Measurements from ENCODE around the gene ADARB2. TPM values are rescaled to one million over a fixed set of nuclear protein-coding genes. Genes with fewer than 3 reads are reported as not detected.

Gene ADARB2
- total and polyA plus RNA-seq, 11 donors = 0.07 to 1.2 (median 0.28) TPM; not detected in 4

- intact Hi-C loops (cut with DNase I) = no loop called here
- Histone ChIP-seq H3K27me3 (no peaks in the 10 kb centered on the region), H3K9me3 (peaks cover 0 to 5% (median 0%) of the 10 kb centered on the region in 12 donors), H3K4me1 (no peaks in the 10 kb centered on the region), H3K36me3 (no peaks in the 10 kb centered on the region), H3K4me3 (no peak overlapping the region), H3K27ac (no peak overlapping the region)
- ATAC-seq = no peak
- WGBS, 4 donors = 83 to 89% (median 87%) methylated on average over 9 to 16 of the region's 16 CpGs
- TF ChIP-seq CTCF (IDR thresholded peaks at IDR 0.05) (no peak), POLR2A (IDR thresholded peaks at IDR 0.05) (no peak)
- no peak for DNase-seq
Measured at GRCh38 chr10:1214882-1215540, 522.3 kb downstream of the ADARB2 start.

GRCh38 chr10:1214071-1214675 is 523.2 kb downstream of the ADARB2 start:
- peaks cover 0 to under 1% (median 0%) of the 10 kb centered on the region in 12 donors for H3K9me3 ChIP-seq
- H3K36me3 ChIP-seq = no peaks in the 10 kb centered on the region
- DNase-seq (no peak), ATAC-seq (no peak)
- no peaks in the 10 kb centered on the region for H3K4me1 ChIP-seq
- WGBS, 4 donors = 91 to 93% (median 92%) methylated on average over 28 of the region's 28 CpGs
- no peak overlapping the region for H3K27ac ChIP-seq
- no peak overlapping the region for H3K4me3 ChIP-seq
- H3K27me3 ChIP-seq = no peaks in the 10 kb centered on the region
- TF ChIP-seq CTCF (IDR thresholded peaks at IDR 0.05) (no peak), POLR2A (IDR thresholded peaks at IDR 0.05) (no peak)
- intact Hi-C loops (cut with DNase I) = no loop called here

GRCh38 chr10:1213252-1214070 is 523.9 kb downstream of the ADARB2 start:
- ATAC-seq (no peak), DNase-seq (no peak)
- no peak overlapping the region for H3K4me3 ChIP-seq
- H3K36me3 ChIP-seq = no peaks in the 10 kb centered on the region
- H3K27ac ChIP-seq = no peak overlapping the region
- intact Hi-C loops (cut with DNase I) = no loop called here
- no peak for TF ChIP-seq POLR2A (IDR thresholded peaks at IDR 0.05)
- TF ChIP-seq CTCF (IDR thresholded peaks at IDR 0.05) = no peak
- WGBS, 4 donors = 84 to 87% (median 85%) methylated on average over 21 of the region's 21 CpGs
- no peaks in the 10 kb centered on the region for H3K9me3 ChIP-seq
- H3K27me3 ChIP-seq = no peaks in the 10 kb centered on the region
- H3K4me1 ChIP-seq = no peaks in the 10 kb centered on the region

GRCh38 chr10:1212571-1213141 is 524.7 kb downstream of the ADARB2 start:
- H3K4me1 ChIP-seq = no peaks in the 10 kb centered on the region
- DNase-seq (no peak), ATAC-seq (no peak)
- WGBS, 4 donors = 68 to 75% (median 71%) methylated on average over 8 to 9 of the region's 9 CpGs
- no peaks in the 10 kb centered on the region for H3K36me3 ChIP-seq
- no peak for TF ChIP-seq POLR2A (IDR thresholded peaks at IDR 0.05)
- TF ChIP-seq CTCF (IDR thresholded peaks at IDR 0.05) = no peak
- intact Hi-C loops (cut with DNase I) = no loop called here
- no peaks in the 10 kb centered on the region for H3K9me3 ChIP-seq
- no peak overlapping the region for H3K4me3 ChIP-seq
- H3K27me3 ChIP-seq = no peaks in the 10 kb centered on the region
- H3K27ac ChIP-seq = no peak overlapping the region
